ENCODE data around the gene RNF111.
"Not testable (repeated sequence)": the region's sequence is repeated elsewhere in the genome, so short reads cannot be mapped to it uniquely, and the experiment has no call there.

The RNF111 gene

DNA sequence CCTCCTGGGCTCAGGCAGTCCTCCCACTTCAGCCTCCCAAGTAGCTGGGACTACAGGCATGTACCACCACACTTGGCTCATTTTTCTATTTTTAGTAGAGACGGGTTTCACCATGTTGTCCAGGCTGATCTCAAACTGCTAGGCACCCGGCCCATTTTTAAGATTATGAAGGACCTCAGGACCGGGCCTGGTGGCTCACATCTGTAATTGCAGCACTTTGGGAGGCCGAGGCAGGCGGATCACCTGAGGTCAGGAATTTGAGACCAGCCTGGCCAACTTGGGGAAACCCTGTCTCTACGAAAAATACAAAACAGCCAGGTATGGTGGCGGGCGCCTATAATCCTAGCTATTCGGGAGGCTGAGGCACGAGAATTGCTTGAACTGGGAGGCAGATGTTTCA is 12.8 kb downstream of the RNF111 start:
- not testable (repeated sequence) for H3K4me1 ChIP-seq (ENCODE audit: control insufficient read depth, insufficient read depth, low read length); H3K4me3 ChIP-seq (ENCODE audit: low read length in 2 of 2); H3K27me3 ChIP-seq (ENCODE audit: control insufficient read depth in 1 of 2, insufficient read depth in 2 of 2, low read length in 2 of 2); H3K36me3 ChIP-seq (ENCODE audit: control insufficient read depth in 2 of 2, insufficient read depth in 2 of 2, low read length in 2 of 2); H3K9me3 ChIP-seq (ENCODE audit: control insufficient read depth in 2 of 2, low read length in 2 of 2); H3K9ac ChIP-seq (ENCODE audit: low read length in 2 of 2); H3K27ac ChIP-seq (ENCODE audit: low read length)

DNA sequence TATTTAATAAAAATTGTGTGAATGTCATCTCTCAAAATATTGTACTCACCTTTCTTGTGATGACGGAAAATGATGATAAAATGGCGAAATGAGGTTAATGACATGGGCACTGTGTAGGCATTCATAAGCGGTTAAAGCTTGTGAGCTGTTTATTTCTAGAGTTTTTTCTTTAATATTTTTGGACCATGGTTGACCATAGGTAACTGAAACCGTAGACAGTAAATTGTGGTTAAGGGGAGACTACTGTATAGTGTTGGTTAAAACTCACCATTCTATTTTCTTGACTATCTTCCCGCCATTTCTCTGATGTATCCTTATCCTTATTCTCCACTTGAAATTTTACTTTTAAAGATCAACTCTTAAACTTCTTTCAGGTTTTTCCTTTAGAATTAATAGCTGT is 14.5 kb downstream of the RNF111 start:
- no peak overlapping the region for H3K27ac ChIP-seq (ENCODE audit: low read length)
- H3K27me3 ChIP-seq (ENCODE audit: control insufficient read depth in 1 of 2, insufficient read depth in 2 of 2, low read length in 2 of 2) = no peaks in the 10 kb centered on the region
- no peak overlapping the region for H3K9ac ChIP-seq (ENCODE audit: low read length in 2 of 2)
- H3K9me3 ChIP-seq (ENCODE audit: control insufficient read depth in 2 of 2, low read length in 2 of 2) = no peaks in the 10 kb centered on the region
- H3K4me3 ChIP-seq (ENCODE audit: low read length in 2 of 2) = no peak overlapping the region
- H3K36me3 ChIP-seq (ENCODE audit: control insufficient read depth in 2 of 2, insufficient read depth in 2 of 2, low read length in 2 of 2) = no peaks in the 10 kb centered on the region
- H3K4me1 ChIP-seq (ENCODE audit: control insufficient read depth, insufficient read depth, low read length) = peaks cover 3% of the 10 kb centered on the region

DNA sequence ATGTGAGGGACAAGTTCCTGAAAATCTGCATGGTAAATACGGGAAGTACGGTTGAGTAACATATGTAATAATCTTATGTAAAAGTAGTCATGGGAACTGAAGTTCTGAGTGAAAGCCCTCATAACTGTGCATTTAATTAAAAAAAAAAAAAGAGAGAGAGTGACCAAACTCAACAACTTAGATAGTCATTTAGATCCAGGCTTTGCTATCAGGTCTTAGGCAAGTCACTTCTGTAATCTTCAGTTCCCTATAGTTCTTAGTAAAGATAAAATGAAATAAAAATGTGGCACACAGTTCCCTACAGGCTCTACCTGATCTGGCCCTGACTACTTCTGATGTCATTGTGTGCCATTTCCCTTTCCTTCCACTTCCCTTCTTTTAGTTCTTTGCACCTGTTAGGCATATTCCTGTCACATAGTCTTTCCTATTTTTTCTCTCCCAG is 15.0 kb downstream of the RNF111 start:
- Histone ChIP-seq H3K9me3 (ENCODE audit: control insufficient read depth in 2 of 2, low read length in 2 of 2) (no peaks in the 10 kb centered on the region), H3K36me3 (ENCODE audit: control insufficient read depth in 2 of 2, insufficient read depth in 2 of 2, low read length in 2 of 2) (no peaks in the 10 kb centered on the region), H3K27ac (ENCODE audit: low read length) (no peak overlapping the region), H3K9ac (ENCODE audit: low read length in 2 of 2) (no peak overlapping the region), H3K27me3 (ENCODE audit: control insufficient read depth in 1 of 2, insufficient read depth in 2 of 2, low read length in 2 of 2) (no peaks in the 10 kb centered on the region), H3K4me1 (ENCODE audit: control insufficient read depth, insufficient read depth, low read length) (peaks cover 3% of the 10 kb centered on the region), H3K4me3 (ENCODE audit: low read length in 2 of 2) (no peak overlapping the region)

DNA sequence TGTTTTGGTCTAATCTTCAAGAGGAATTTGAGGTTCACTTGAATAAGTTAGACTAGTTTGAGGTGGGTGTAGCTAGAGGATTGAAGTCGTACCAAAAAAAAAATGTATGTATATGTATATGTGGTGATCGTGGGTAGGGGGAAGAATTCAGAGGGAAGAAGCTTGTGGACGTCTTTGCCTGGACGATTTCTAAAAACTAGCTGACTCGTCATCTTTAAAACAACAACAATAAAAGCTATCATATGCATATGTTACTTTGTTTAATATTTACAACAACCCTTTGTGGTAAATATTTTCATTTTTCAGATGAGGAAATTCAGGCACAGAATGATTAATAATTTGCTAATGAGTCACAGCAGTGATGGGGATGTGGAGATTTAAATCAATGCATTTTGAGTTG is 18.1 kb downstream of the RNF111 start:
- H3K9ac ChIP-seq (ENCODE audit: low read length in 2 of 2) = no peak overlapping the region
- H3K4me1 ChIP-seq (ENCODE audit: control insufficient read depth, insufficient read depth, low read length) = no peaks in the 10 kb centered on the region
- H3K27me3 ChIP-seq (ENCODE audit: control insufficient read depth in 1 of 2, insufficient read depth in 2 of 2, low read length in 2 of 2) = no peaks in the 10 kb centered on the region
- no peak overlapping the region for H3K27ac ChIP-seq (ENCODE audit: low read length)
- H3K36me3 ChIP-seq (ENCODE audit: control insufficient read depth in 2 of 2, insufficient read depth in 2 of 2, low read length in 2 of 2) = no peaks in the 10 kb centered on the region
- no peak overlapping the region for H3K4me3 ChIP-seq (ENCODE audit: low read length in 2 of 2)
- H3K9me3 ChIP-seq (ENCODE audit: control insufficient read depth in 2 of 2, low read length in 2 of 2) = no peaks in the 10 kb centered on the region

DNA sequence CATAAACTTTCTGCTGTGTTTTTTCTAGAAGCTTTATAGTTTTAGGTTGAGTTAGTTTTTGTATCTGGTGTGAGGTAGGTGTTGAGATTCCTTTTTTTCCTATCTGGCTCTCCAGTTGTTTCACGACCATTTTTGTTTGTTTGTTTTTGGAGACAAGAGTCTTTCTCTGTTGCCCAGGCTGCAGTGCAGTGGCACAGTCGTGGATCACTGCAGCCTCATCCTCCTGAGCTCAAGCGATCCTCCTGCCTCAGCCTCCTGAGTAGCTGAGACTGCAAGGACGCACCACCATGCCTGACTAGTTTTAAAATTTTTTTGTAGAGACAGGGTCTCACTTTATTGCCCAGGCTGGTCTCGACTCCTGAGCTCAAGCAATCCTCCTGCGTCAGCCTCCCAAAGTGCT is 20.6 kb downstream of the RNF111 start:
- no peak overlapping the region for H3K4me3 ChIP-seq (ENCODE audit: low read length in 2 of 2)
- no peaks in the 10 kb centered on the region for H3K36me3 ChIP-seq (ENCODE audit: control insufficient read depth in 2 of 2, insufficient read depth in 2 of 2, low read length in 2 of 2)
- no peaks in the 10 kb centered on the region for H3K9me3 ChIP-seq (ENCODE audit: control insufficient read depth in 2 of 2, low read length in 2 of 2)
- no peak overlapping the region for H3K27ac ChIP-seq (ENCODE audit: low read length)
- H3K9ac ChIP-seq (ENCODE audit: low read length in 2 of 2) = no peak overlapping the region
- H3K27me3 ChIP-seq (ENCODE audit: control insufficient read depth in 1 of 2, insufficient read depth in 2 of 2, low read length in 2 of 2) = no peaks in the 10 kb centered on the region
- H3K4me1 ChIP-seq (ENCODE audit: control insufficient read depth, insufficient read depth, low read length) = no peaks in the 10 kb centered on the region

DNA sequence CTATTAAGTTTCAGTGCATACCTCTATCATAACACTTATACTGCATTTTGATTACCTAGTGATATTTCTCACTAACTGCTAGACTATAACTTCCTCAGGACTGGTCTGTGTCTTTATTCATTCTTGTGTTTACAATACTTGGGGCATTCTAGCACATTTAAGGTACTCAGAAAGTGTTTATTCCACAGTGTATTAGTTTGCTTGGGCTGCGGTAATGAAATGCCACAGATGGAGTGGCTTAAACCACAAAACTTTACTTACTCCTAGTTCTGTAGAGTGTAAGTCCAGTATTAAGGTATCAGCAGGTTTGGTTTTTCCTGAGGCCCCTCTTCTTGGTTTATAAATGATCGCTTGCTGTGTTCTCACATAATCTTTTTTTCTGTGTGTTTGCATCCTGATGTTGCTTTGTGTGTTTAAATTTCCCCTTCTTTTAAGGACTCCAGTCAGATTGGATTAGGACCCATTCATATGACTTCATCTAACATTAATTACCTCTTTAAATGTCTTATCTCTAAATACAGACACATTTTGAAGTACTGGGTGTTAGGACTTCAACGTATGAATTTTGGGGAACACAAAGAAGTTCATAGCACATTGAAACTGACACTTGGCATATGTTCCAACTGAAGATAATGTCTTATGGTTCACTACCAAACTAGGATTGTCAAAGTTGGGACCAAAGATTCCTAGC is 23.9 kb downstream of the RNF111 start:
- Histone ChIP-seq H3K36me3 (ENCODE audit: control insufficient read depth in 2 of 2, insufficient read depth in 2 of 2, low read length in 2 of 2) (no peaks in the 10 kb centered on the region), H3K27me3 (ENCODE audit: control insufficient read depth in 1 of 2, insufficient read depth in 2 of 2, low read length in 2 of 2) (no peaks in the 10 kb centered on the region), H3K4me1 (ENCODE audit: control insufficient read depth, insufficient read depth, low read length) (no peaks in the 10 kb centered on the region), H3K4me3 (ENCODE audit: low read length in 2 of 2) (no peak overlapping the region), H3K9me3 (ENCODE audit: control insufficient read depth in 2 of 2, low read length in 2 of 2) (no peaks in the 10 kb centered on the region), H3K27ac (ENCODE audit: low read length) (no peak overlapping the region), H3K9ac (ENCODE audit: low read length in 2 of 2) (no peak overlapping the region)

DNA sequence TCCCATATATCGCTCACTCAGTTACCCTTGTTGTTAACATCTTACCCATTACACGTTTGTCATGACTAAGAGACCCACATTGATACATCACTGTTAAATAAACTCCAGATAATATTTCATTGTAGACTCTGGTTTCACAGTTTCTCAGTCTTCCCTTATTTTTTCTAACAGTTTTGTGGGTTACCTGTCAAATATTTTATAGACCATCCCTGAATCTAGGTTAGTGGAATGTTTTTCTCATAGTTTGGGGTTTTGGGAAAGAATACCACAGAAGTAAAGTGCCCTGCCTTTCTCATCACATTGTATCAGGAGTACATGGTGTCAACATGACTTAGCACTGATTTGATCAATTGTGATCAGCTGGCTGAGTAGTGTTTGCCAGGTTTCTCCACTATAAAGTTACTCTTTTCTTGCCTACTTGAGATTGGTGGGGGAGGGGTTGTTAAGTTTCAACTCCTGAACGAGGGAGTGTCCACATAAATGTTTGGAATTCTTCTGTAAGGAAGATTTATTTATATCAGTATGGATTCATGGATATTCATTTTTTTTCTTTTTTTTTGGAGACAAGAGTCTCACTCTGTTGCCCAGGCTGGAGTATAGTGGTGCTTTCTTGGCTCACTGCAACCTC is 25.9 kb downstream of the RNF111 start:
- no peaks in the 10 kb centered on the region for H3K9me3 ChIP-seq (ENCODE audit: control insufficient read depth in 2 of 2, low read length in 2 of 2)
- no peaks in the 10 kb centered on the region for H3K36me3 ChIP-seq (ENCODE audit: control insufficient read depth in 2 of 2, insufficient read depth in 2 of 2, low read length in 2 of 2)
- no peak overlapping the region for H3K4me3 ChIP-seq (ENCODE audit: low read length in 2 of 2)
- no peak overlapping the region for H3K9ac ChIP-seq (ENCODE audit: low read length in 2 of 2)
- no peaks in the 10 kb centered on the region for H3K4me1 ChIP-seq (ENCODE audit: control insufficient read depth, insufficient read depth, low read length)
- H3K27me3 ChIP-seq (ENCODE audit: control insufficient read depth in 1 of 2, insufficient read depth in 2 of 2, low read length in 2 of 2) = no peaks in the 10 kb centered on the region
- no peak overlapping the region for H3K27ac ChIP-seq (ENCODE audit: low read length)

DNA sequence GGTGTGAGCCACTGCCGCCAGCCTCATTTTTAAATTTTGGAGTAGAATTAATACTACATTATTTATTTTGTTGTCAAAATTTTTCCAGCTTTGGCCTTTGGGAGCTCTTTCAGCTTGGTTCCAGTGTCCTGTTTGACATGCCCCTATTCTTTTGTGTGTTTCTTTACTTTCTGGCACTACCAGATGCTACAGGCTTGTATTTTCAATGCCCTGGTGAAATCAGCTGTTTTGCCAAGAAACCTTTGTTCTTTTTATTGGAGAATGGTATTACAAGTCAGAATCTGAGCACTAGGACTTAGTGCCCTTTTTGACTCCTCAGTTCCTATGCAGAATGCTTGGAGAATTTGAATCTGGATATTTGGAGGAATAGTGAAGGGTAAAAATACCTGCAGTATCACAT is 26.6 kb downstream of the RNF111 start:
- no peak overlapping the region for H3K4me3 ChIP-seq (ENCODE audit: low read length in 2 of 2)
- H3K9ac ChIP-seq (ENCODE audit: low read length in 2 of 2) = no peak overlapping the region
- no peak overlapping the region for H3K27ac ChIP-seq (ENCODE audit: low read length)
- no peaks in the 10 kb centered on the region for H3K27me3 ChIP-seq (ENCODE audit: control insufficient read depth in 1 of 2, insufficient read depth in 2 of 2, low read length in 2 of 2)
- H3K9me3 ChIP-seq (ENCODE audit: control insufficient read depth in 2 of 2, low read length in 2 of 2) = no peaks in the 10 kb centered on the region
- H3K4me1 ChIP-seq (ENCODE audit: control insufficient read depth, insufficient read depth, low read length) = no peaks in the 10 kb centered on the region
- no peaks in the 10 kb centered on the region for H3K36me3 ChIP-seq (ENCODE audit: control insufficient read depth in 2 of 2, insufficient read depth in 2 of 2, low read length in 2 of 2)

DNA sequence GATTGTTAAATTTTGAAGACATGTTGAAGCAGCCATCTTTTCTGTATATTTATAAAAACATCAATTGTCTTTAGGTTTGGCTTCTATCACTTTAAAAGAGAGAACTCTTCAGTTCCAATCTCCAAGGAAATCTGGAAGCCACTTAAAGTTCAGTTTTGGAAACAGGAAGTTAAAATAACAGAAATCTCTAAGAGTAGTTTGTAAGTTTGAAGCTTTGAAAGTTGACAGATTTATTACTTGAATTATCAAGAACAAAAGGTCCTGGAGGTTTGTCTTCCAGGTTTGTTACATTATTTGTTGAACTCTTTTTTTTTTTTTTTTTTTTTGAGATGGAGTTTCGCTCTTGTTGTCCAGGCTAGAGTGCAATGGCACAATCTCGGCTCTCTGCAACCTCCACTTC is 30.0 kb downstream of the RNF111 start:
- H3K27ac ChIP-seq (ENCODE audit: low read length) = no peak overlapping the region

DNA sequence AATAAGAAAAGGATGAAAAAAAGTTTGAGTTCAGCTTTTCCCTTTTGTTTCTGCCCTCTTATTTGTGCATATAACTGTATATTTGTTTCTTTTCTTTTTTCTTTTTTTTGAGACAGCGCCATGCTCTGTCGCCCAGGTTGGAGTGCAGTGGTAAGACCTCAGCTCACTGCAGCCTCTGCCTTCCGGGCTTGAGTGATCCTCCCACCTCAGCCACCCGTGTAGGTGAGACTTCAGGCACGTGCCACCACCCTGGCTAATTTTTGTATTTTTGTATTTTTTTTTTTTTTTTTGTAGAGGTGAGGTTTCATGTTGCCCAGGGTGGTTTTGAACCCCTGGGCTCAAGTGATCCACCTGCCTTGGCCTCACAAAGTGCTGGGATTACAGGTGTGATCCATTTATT is 31.4 kb downstream of the RNF111 start:
- Histone ChIP-seq H3K27me3 (ENCODE audit: control insufficient read depth in 1 of 2, insufficient read depth in 2 of 2, low read length in 2 of 2) (no peaks in the 10 kb centered on the region), H3K9me3 (ENCODE audit: control insufficient read depth in 2 of 2, low read length in 2 of 2) (no peaks in the 10 kb centered on the region), H3K9ac (ENCODE audit: low read length in 2 of 2) (no peak overlapping the region), H3K36me3 (ENCODE audit: control insufficient read depth in 2 of 2, insufficient read depth in 2 of 2, low read length in 2 of 2) (no peaks in the 10 kb centered on the region), H3K27ac (ENCODE audit: low read length) (no peak overlapping the region), H3K4me3 (ENCODE audit: low read length in 2 of 2) (no peak overlapping the region), H3K4me1 (ENCODE audit: control insufficient read depth, insufficient read depth, low read length) (no peaks in the 10 kb centered on the region)

More for the DNA sequence above, 30.0 kb downstream of the RNF111 start:
- Histone ChIP-seq H3K27me3 (ENCODE audit: control insufficient read depth in 1 of 2, insufficient read depth in 2 of 2, low read length in 2 of 2) (no peaks in the 10 kb centered on the region), H3K4me1 (ENCODE audit: control insufficient read depth, insufficient read depth, low read length) (no peaks in the 10 kb centered on the region), H3K9ac (ENCODE audit: low read length in 2 of 2) (no peak overlapping the region), H3K4me3 (ENCODE audit: low read length in 2 of 2) (no peak overlapping the region), H3K9me3 (ENCODE audit: control insufficient read depth in 2 of 2, low read length in 2 of 2) (no peaks in the 10 kb centered on the region), H3K36me3 (ENCODE audit: control insufficient read depth in 2 of 2, insufficient read depth in 2 of 2, low read length in 2 of 2) (no peaks in the 10 kb centered on the region)

DNA sequence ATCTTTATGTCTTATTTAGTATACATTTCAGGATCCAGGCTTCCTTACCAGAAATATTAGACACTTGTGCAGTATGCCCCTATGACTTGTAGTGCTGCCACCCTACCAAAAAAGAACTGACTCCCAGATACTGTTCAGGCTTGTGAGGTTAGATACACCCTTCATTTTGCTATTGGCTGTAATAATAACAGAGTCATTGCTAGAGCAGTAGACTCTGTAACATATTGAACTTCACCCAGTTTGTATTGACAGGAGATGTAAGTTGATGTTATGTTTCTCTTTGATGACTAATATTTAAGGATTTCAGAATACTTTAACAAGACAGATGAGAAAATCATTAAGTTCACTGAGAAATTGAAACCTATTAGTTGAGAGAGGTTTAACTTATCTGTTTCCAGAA is 32.9 kb downstream of the RNF111 start:
- Histone ChIP-seq H3K36me3 (ENCODE audit: control insufficient read depth in 2 of 2, insufficient read depth in 2 of 2, low read length in 2 of 2) (no peaks in the 10 kb centered on the region), H3K27ac (ENCODE audit: low read length) (no peak overlapping the region), H3K9ac (ENCODE audit: low read length in 2 of 2) (no peak overlapping the region), H3K4me3 (ENCODE audit: low read length in 2 of 2) (no peak overlapping the region), H3K9me3 (ENCODE audit: control insufficient read depth in 2 of 2, low read length in 2 of 2) (no peaks in the 10 kb centered on the region), H3K27me3 (ENCODE audit: control insufficient read depth in 1 of 2, insufficient read depth in 2 of 2, low read length in 2 of 2) (no peaks in the 10 kb centered on the region), H3K4me1 (ENCODE audit: control insufficient read depth, insufficient read depth, low read length) (no peaks in the 10 kb centered on the region)

Data from stomach smooth muscle (tissue), 2 donors.